ENCODE measurements around the gene CUEDC2.
"Not testable (repeated sequence)": the region's sequence is repeated elsewhere in the genome, so short reads cannot be mapped to it uniquely, and the experiment has no call there.

Gene CUEDC2

GRCh38 chr10:102454662-102455487 is 22.5 kb upstream of the CUEDC2 start:
- not testable (repeated sequence) for DNase-seq

DNA sequence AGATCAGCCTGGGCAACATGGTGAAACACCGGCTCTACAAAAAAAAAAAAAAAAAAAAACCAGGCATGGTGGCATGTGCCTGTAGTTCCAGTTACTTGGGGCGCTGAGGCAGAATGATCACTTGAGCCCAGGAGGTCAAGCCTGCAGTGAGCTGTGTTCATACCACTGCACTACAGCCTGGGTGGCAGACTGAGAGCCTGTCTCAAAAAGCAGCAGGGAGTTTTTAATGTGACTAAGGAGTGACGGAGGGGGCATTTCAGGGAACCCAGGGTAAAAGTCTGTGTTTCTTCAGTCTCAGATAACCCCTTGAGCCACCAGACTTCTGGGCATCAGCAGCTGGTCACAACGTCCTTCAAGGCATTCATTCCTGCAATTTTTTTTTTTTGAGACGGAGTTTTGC is 21.1 kb upstream of the CUEDC2 start:
- no peak for DNase-seq

DNA sequence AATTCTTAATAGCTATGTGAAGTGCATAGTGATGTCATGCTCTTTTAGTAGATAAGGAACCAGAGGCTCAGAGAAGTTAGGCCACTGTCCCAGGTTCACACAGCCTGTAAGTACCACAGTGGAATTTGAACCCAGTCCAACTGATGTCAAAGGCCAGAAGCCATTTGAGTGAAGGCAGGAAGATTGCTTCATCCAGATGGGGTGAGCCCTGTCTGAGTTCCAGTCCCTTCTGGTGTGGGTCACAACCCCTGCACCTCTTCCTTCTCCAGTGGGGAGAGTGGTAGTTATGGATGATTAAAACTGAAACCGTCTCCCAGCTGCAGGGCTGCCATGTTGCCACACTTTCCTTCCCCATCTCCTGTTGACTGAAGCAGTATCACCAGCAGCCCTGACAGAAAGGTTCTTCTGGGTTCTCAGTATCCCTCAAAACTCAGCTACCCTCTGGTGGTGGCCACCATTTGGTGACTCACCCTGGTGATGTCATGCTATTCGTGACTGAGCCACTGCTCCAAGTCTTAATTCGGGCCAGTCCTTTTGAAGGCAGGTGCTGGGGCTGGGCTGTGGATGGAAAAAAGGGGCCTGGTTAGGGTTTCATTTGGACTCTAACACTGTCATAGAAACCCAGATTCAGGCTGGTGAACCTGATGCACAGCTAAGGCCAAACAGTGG is 20.4 kb upstream of the CUEDC2 start:
- peak in 1 of 2 experiments; percentile 18 for DNase-seq

DNA sequence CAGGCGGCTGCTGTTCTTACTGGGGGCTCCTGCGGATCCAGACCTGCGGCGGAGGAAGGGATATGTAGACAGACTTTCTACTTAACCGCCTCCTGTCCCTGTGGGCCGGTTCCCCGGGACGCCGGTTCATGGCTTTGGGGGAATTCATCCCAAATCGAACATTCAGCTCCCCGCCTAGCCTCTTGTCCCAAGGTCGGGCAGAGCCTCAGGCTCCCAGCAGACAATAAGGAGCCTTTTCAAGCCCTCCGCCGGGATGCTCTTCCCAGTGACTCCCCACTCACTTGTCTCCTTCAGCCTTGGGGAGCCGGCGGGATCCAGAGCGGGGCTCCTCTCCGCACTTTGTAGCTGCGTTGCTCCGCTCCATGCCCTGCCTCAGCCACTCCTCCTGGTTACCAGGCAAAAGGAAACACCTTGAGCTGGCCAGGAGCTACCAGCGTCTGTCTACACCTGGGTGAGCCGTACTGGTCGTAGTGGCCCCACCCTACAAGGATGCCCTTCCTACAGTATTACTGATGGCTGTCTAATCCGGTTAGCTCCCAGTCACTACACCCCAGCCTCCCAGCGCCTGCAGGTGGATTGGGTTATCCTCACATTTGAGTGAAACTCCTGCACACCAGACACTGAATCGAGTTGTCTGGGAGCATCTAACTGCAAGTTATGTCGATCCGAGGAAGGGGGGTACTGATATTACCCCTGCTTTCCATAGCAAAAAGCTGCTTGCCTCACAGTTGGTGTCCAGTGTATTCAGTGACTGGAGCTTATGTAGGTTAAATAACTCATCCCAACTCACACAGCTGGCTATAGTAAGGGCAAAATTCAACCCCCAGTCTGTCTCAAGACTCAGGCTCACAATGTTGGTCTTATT is 19.0 kb upstream of the CUEDC2 start, which contains the start of gene C10orf95:
Gene C10orf95, minus strand, starts transcription at position 439 of the 865 bp plus-strand sequence. CDS start 450 bp downstream, outside the sequence.
- no peak for DNase-seq

GRCh38 chr10:102450374-102451104 is 18.2 kb upstream of the CUEDC2 start:
- DNase-seq, result peak; percentile 17 to 52

- DNase-seq, result no peak
Measured at GRCh38 chr10:102450124-102450373, 17.7 kb upstream of the CUEDC2 start.

- DNase-seq, result peak; percentile 32 to 67
Measured at GRCh38 chr10:102449321-102450123, 17.1 kb upstream of the CUEDC2 start.

- DNase-seq, result no peak
Measured at GRCh38 chr10:102444851-102445250, 12.5 kb upstream of the CUEDC2 start.

GRCh38 chr10:102438374-102438773 is 6.0 kb upstream of the CUEDC2 start:
- DNase-seq, result no peak

- DNase-seq, result no peak
Measured at GRCh38 chr10:102437515-102437914, 5.1 kb upstream of the CUEDC2 start.

DNA sequence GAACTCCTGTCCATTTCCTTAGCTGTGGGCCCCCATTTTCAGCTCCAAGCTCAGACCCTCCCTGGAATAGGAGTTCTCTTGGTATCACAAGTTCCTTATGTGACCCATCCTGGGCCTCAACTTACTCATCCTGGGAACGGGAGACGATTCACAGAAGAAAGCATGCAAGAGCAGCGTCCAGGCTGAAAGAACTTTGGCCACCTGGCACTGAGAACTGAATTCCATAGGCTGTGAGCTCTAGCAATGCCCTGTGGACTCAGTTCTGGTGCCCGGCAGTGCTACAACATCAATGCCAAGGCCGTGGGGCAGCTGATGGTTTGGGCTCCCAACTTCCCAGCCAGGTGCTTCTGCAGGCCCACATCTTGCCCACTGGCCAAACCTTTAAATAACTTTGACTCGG is 3.9 kb upstream of the CUEDC2 start:
- DNase-seq, result no peak

GRCh38 chr10:102435529-102436233 is 3.3 kb upstream of the CUEDC2 start:
- no peak for DNase-seq

DNA sequence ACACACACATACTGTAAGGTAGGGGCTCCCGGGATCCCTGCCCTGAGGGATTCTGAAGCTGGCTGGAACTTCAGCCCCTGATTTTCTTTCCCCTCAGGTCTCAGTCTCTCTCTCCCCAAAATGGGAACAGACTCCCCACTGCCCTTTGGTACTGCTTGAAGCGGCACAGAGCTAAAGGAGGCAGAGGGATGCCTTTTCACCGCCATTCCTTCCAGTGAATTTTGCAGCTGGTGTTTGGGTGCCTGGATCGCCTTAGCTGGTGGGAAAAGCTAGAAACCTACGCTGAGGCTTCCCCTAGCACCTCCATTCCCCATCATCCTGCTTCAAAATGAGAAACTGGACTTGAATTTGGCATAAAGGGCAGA is 2.7 kb upstream of the CUEDC2 start:
- no peak for DNase-seq

DNA sequence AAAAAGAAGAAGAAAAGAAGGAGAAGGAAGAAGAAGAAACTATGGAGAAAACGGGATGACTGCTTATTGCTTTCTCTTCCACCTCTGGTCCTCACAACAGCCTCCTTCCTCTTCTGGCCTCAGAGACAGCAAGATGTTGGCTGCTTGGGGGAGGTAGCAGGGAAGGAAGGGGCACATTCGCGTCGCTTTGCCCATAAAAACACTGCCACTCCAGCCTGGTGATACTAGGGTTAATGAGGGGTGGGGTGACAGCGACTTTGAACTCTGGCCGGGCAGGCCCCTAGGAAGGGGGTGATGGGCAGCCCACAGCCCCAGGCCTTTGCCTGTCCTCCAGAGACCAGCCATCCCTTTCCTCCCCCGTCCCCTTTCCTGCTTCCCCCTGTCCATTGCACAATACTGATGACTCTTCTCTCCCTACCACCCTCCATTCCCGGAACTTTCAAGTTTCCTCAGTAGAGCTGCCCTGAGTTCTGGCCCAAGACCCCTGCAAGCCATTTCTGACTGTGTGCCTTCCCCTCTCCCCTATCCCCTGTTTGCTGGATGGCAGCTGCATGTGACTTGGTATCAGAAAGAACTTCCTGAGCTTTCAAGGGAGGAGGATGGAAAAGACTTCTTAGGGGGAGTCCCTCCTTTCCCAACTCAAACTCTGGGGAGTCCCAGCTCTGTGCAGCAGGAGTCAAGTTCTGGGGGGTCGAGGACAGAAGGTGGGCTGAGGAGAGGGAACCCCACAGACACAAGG is 2.2 kb upstream of the CUEDC2 start:
- no peak for DNase-seq

DNA sequence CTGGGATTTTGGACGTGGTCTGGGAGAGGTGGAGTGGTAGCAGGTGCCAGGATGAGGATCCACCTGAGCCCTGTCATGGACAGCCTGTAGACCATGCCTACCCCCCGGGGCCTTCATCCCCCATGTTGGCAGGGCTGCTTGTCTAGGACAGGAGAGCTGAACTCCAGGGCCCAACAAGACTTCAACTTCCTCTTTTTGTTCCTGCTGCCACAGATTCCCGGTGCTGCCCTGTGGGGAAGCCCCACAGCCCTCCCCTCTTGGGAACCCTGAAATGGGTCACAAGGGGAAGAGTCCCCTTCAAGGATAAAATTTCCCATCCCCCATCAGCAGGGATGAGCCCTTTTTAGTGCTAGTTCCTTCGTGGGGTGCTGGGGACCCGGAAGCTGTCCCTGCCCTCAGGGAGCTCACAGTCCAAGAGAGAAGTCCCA is 1.3 kb upstream of the CUEDC2 start:
- DNase-seq, result no peak

GRCh38 chr10:102431452-102432124 is 786 bp downstream of the CUEDC2 start:
- peak in 1 of 2 experiments; percentile 31 for DNase-seq

DNA sequence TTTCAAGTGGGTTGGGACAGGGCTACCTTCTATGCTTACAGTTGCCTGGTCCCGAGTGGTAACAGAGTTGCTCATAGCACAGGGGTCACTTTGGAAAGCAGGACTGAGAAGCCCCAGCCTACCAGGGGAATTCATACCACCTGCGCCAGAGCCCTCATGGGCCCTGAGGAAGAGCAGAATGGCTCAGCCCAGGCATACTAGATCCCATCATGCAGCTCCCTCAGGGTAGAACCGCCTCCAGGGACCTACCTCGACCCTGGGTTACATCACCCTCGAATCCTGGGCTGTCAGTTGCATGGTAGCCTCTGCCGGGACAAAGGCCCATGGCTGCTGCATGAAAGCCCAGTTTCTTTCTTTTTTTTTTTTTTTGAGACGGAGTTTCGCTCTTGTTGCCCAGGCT is 2.9 kb downstream of the CUEDC2 start:
- no peak for DNase-seq

GRCh38 chr10:102426803-102427287 is 5.5 kb downstream of the CUEDC2 start:
- DNase-seq, result no peak

- no peak for DNase-seq
Measured at GRCh38 chr10:102425444-102425843, 6.9 kb downstream of the CUEDC2 start.

GRCh38 chr10:102424916-102425315 is 7.5 kb downstream of the CUEDC2 start:
- no peak for DNase-seq

Measured in SW 1271 (cell line).